ENCODE results near the gene MZT2A. TPM values are rescaled to one million over a fixed set of nuclear protein-coding genes. Genes with fewer than 3 reads are reported as not detected.
"Not testable (repeated sequence)": the region's sequence is repeated elsewhere in the genome, so short reads cannot be mapped to it uniquely, and the experiment has no call there.

Gene MZT2A
- total and polyA plus RNA-seq, 3 experiments from 2014 or later: 92.6 to 142 (median 141) TPM

DNA sequence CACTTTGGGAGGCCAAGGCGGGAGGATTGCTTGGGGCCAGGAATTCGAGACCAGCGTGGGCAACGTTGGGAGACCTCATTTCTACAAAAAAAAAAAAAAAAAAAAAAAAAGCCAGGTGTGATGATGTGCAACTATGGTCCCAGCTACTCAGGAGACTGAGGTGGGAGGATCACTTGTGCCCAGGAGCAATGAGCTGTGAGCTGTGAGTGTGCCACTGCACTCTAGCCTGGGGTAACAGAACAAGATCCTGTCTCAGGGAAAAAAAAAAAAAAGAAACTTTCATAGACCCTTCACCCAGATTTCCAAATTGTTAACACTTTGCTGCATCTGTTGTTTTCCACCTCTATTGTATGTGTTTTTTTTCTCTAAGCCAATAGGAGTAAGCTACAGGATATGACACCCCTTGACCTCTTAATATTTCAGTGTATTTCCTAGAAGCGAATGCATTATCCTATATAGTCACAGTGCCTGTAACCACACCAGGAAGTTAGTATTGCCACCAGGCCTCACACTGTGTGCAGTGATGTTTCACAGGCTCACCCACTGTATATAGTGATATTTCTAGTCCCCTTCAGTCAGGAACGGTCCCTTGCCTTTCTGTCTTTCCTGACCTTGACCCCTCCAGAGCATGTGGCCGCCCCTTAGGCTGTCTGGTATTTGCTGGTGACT lies 12.0 kb upstream of the MZT2A start:
- H3K4me3 ChIP-seq (ENCODE audit: low read length); POLR2A ChIA-PET; H3K9me3 Mint-ChIP-seq; H3K4me1 Mint-ChIP-seq; H3K4me3 Mint-ChIP-seq; H3K27me3 ChIP-seq (ENCODE audit: insufficient read depth, low read length, poor library complexity, severe bottlenecking); H3K4me1 ChIP-seq (ENCODE audit: insufficient read depth, low read length); H3K27ac ChIP-seq (ENCODE audit: low read depth, low read length); DNase-seq; H3K27me3 Mint-ChIP-seq; H3K9me3 ChIP-seq (ENCODE audit: low read length): not testable (repeated sequence)
- Mint-ChIP-seq H3K27ac (peak overlapping the region in 3 of 8 donors; percentile 49 to 66 (median 63)), H3K36me3 (peaks cover 0 to 87% (median 19%) of the 10 kb centered on the region in 3 donors)
- H3K36me3 ChIP-seq (ENCODE audit: insufficient read depth, low read length): peaks cover 11% of the 10 kb centered on the region
- CTCF ChIA-PET: interaction anchor here (2.1 kb wide), 1 partner anchor 11 kb away, joined by 18 read pairs; the partner anchor contains the start of gene MZT2A

GRCh38 chr2:131503587-131503986 lies 11.4 kb upstream of the MZT2A start:
- H3K36me3 Mint-ChIP-seq: peaks cover 0 to 89% (median 19%) of the 10 kb centered on the region in 3 donors
- CTCF ChIA-PET: interaction anchor here (2.1 kb wide), 1 partner anchor 10 kb away, joined by 18 read pairs; the partner anchor contains the start of gene MZT2A
- H3K4me3 ChIP-seq (ENCODE audit: low read length); POLR2A ChIA-PET; H3K27me3 ChIP-seq (ENCODE audit: insufficient read depth, low read length, poor library complexity, severe bottlenecking); H3K27ac ChIP-seq (ENCODE audit: low read depth, low read length); H3K27me3 Mint-ChIP-seq; H3K9me3 Mint-ChIP-seq; H3K36me3 ChIP-seq (ENCODE audit: insufficient read depth, low read length); H3K4me1 ChIP-seq (ENCODE audit: insufficient read depth, low read length); H3K9me3 ChIP-seq (ENCODE audit: low read length); H3K4me1 Mint-ChIP-seq; DNase-seq; H3K27ac Mint-ChIP-seq; H3K4me3 Mint-ChIP-seq: not testable (repeated sequence)

DNA sequence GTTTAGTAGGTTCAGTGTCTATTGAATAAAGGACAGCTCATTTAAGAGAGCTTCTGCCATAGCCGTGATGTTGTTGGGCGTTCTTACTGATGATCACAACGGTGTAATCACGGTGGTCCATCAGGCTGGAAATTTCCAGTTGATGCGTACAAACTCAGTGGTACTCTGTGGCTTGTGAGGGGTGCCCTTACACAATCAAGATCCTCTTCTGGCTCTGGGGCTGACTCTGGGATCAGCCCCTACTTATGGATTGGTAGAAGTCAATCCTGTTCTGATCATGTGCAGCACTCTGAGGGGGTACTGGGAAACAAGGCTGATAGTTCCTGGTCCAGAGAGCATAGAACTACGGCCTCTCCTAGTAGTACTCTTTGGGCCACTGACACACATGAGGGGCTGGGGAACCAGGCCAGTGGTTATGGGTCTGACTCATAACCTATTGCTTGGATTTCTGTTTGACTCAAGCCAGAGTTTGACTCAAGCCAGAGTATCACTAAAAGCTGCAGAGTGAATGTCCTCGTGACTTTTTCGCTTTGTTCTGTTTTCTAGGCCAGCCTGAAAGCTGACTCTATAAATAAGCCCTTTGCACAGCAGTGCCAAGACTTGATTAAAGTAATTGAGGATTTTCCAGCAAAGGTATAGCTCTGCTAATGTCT lies 6.2 kb upstream of the MZT2A start:
- DNase-seq; POLR2A ChIA-PET; H3K27me3 ChIP-seq (ENCODE audit: insufficient read depth, low read length, poor library complexity, severe bottlenecking); H3K9me3 Mint-ChIP-seq; H3K4me3 ChIP-seq (ENCODE audit: low read length); H3K27me3 Mint-ChIP-seq; H3K9me3 ChIP-seq (ENCODE audit: low read length); H3K36me3 ChIP-seq (ENCODE audit: insufficient read depth, low read length); H3K4me1 ChIP-seq (ENCODE audit: insufficient read depth, low read length); CTCF ChIA-PET; H3K27ac Mint-ChIP-seq; H3K27ac ChIP-seq (ENCODE audit: low read depth, low read length): not testable (repeated sequence)
- Mint-ChIP-seq H3K4me3 (peak overlapping the region in 1 of 7 donors; percentile 4), H3K36me3 (peaks cover 0 to 62% (median 2%) of the 10 kb centered on the region in 3 donors), H3K4me1 (peaks cover 17 to 34% (median 28%) of the 10 kb centered on the region in 3 donors)

DNA sequence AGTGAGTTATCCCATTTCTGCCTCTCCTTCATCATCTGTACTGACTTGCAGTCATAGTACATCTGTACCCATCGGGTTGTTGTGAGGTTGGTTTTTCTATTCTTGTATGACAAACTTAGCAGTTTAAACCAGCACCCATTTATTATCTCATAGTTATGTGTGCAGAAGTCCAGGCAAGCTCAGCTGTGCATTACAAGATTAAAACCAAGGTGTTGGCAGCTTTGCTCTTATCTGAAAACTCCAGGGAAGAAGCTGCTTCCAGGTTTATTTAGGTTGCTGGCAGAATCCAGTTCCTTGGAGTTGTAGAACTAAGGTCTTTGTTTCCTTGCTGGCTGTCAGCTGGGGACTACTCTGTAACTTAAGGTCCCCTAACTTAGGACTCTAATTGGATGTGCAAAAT lies 3.3 kb upstream of the MZT2A start:
- POLR2A ChIA-PET; CTCF ChIA-PET; H3K27me3 ChIP-seq (ENCODE audit: insufficient read depth, low read length, poor library complexity, severe bottlenecking); H3K9me3 Mint-ChIP-seq; H3K4me3 ChIP-seq (ENCODE audit: low read length); H3K36me3 ChIP-seq (ENCODE audit: insufficient read depth, low read length); H3K9me3 ChIP-seq (ENCODE audit: low read length); H3K27ac ChIP-seq (ENCODE audit: low read depth, low read length); DNase-seq; H3K27me3 Mint-ChIP-seq: not testable (repeated sequence)
- Mint-ChIP-seq H3K4me1 (peaks cover 26 to 48% (median 41%) of the 10 kb centered on the region in 3 donors), H3K4me3 (peak overlapping the region; percentile 3 to 87 (median 52)), H3K27ac (peak overlapping the region in 6 of 8 donors; percentile 23 to 99 (median 50)), H3K36me3 (peaks cover 0 to 49% (median 0%) of the 10 kb centered on the region in 3 donors)
- peaks cover 17% of the 10 kb centered on the region for H3K4me1 ChIP-seq (ENCODE audit: insufficient read depth, low read length)

DNA sequence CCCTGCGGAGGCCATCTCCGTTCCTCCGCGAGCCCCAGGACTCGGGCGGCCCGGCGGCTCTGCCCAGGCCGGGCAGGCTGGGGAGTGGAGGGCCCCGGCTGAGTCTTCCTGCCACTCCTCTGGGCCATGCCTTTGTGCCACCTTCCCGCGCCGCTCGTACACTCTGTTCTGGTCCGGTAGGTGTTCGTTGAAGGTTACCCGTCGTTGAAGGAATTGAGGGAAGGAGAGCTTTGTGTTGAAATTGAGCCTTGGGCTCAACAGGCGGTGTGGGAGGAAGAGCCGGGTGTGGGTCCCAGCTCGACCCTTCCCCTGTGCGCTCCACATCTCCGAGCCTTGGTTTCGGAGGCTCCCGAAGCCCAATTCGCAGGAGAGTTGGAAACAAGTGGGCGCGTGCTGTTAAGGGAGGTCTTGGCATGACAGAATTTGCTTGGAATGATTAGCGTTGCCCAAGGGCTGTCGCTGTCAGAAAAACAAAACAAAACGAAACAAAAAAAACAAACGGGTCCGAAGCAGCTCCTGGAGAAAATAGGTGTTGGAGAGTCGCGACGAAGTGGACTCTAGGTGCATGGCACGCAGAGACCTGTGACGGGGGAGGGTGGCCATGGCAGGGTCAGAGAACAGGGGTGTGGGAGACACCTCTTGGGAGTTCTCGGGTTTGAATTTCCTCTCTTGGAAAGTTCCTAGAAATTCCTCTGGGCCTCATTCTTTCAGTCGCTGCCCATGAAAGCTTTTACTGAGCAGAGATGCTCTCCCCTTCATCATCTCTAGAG lies 1.2 kb upstream of the MZT2A start:
- H3K27me3 ChIP-seq (ENCODE audit: insufficient read depth, low read length, poor library complexity, severe bottlenecking): no peaks in the 10 kb centered on the region
- peak overlapping the region; percentile 95 to 99 (median 98) for H3K27ac Mint-ChIP-seq
- ChIA-PET POLR2A (interaction anchor here (1.1 to 1.2 kb wide), 2 partner anchors 400 to 1151 kb away, joined by 5 to 6 read pairs; partner anchors contain the start of genes FAM168B and IMP4), CTCF (interaction anchor here (0.8 to 3.1 kb wide), 16 partner anchors 9 to 1312 kb away, joined by 3 to 18 read pairs (median 4); partner anchors contain the start of genes IMP4, PLEKHB2 and SMPD4)
- H3K4me3 ChIP-seq (ENCODE audit: low read length): peak overlapping the region; percentile 86
- peak overlapping the region; percentile 97 for H3K27ac ChIP-seq (ENCODE audit: low read depth, low read length)
- peak overlapping the region; percentile 93 to 99 (median 94) for H3K4me3 Mint-ChIP-seq
- H3K4me1 Mint-ChIP-seq: peaks cover 33 to 63% (median 46%) of the 10 kb centered on the region in 3 donors
- H3K4me1 ChIP-seq (ENCODE audit: insufficient read depth, low read length): peaks cover 26% of the 10 kb centered on the region
- no peak for DNase-seq
- H3K9me3 ChIP-seq (ENCODE audit: low read length): no peaks in the 10 kb centered on the region
- H3K36me3 Mint-ChIP-seq: peaks cover 0 to 30% (median 0%) of the 10 kb centered on the region in 3 donors
- no peaks in the 10 kb centered on the region for H3K9me3 Mint-ChIP-seq
- no peaks in the 10 kb centered on the region for H3K36me3 ChIP-seq (ENCODE audit: insufficient read depth, low read length)
- peaks cover 0 to 2% of the 10 kb centered on the region in 2 donors for H3K27me3 Mint-ChIP-seq

DNA sequence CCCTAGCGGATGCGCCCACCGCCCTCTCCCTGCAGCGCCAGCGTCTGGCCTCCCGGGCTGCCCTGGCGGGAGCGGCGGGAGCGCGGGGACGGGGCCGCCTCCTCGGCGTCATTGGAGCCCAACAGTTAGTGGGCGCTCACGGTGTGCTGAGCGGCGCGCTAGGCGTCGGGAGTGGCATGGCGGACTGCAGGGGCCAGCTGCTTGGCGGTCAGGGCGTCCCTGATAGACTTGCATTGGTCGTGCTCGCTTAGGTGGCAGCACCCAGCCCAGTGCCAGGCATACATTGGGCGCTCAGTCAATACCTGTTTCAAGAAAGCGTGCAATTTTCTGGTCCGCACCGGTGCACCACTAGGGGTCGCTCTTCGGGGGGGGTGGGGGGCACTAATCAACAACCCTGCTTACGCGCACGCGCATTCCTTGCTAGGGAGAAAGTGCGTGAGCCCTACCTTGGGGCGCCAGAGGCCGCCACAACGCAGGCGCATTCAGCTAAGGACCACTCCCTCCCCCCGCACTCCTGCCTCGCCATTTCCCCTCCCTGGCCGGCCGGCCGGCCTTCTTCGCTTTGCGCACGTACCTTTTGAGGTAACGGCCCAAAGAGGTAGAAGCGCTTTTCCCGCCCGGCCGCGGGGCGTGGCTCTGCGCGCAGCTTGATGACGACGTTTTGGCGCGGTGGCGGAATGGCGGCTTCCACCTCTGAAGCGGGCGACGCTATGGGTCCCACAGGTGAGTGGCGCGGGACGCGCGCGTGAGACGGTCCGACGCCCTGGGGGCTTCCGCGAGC lies 411 bp upstream of the MZT2A start:
- Mint-ChIP-seq H3K4me1 (peaks cover 30 to 64% (median 40%) of the 10 kb centered on the region in 3 donors), H3K27me3 (peaks cover 0 to 2% of the 10 kb centered on the region in 2 donors), H3K36me3 (peaks cover 0 to 24% (median 0%) of the 10 kb centered on the region in 3 donors), H3K9me3 (no peaks in the 10 kb centered on the region), H3K27ac (peak overlapping the region; percentile 95 to 99 (median 98)), H3K4me3 (peak overlapping the region; percentile 93 to 99 (median 94))
- no peaks in the 10 kb centered on the region for H3K27me3 ChIP-seq (ENCODE audit: insufficient read depth, low read length, poor library complexity, severe bottlenecking)
- peak overlapping the region; percentile 97 for H3K27ac ChIP-seq (ENCODE audit: low read depth, low read length)
- H3K9me3 ChIP-seq (ENCODE audit: low read length): no peaks in the 10 kb centered on the region
- peak overlapping the region; percentile 86 for H3K4me3 ChIP-seq (ENCODE audit: low read length)
- CTCF ChIA-PET: interaction anchor here (0.8 to 3.1 kb wide), 18 partner anchors 8 to 1311 kb away, joined by 3 to 18 read pairs (median 4); partner anchors contain the start of genes IMP4, PLEKHB2 and SMPD4
- peak; percentile 88 to 95 (median 93) for DNase-seq
- H3K36me3 ChIP-seq (ENCODE audit: insufficient read depth, low read length): no peaks in the 10 kb centered on the region
- peaks cover 26% of the 10 kb centered on the region for H3K4me1 ChIP-seq (ENCODE audit: insufficient read depth, low read length)
- POLR2A ChIA-PET: interaction anchor here (0.7 to 1.1 kb wide), 2 partner anchors 1150 to 1311 kb away, joined by 4 to 6 read pairs; partner anchors contain the start of genes IMP4 and SMPD4

- DNase-seq; H3K27me3 Mint-ChIP-seq; POLR2A ChIA-PET; H3K36me3 ChIP-seq (ENCODE audit: insufficient read depth, low read length); H3K9me3 ChIP-seq (ENCODE audit: low read length); H3K27me3 ChIP-seq (ENCODE audit: insufficient read depth, low read length, poor library complexity, severe bottlenecking); H3K9me3 Mint-ChIP-seq: not testable (repeated sequence)
- Histone ChIP-seq H3K4me3 (ENCODE audit: low read length) (peak overlapping the region; percentile 63), H3K4me1 (ENCODE audit: insufficient read depth, low read length) (peaks cover 26% of the 10 kb centered on the region), H3K27ac (ENCODE audit: low read depth, low read length) (peak overlapping the region; percentile 69)
- H3K4me3 Mint-ChIP-seq: peak overlapping the region; percentile 83 to 97 (median 87)
- H3K36me3 Mint-ChIP-seq: peaks cover 0 to 20% (median 0%) of the 10 kb centered on the region in 3 donors
- CTCF ChIA-PET: interaction anchor here (1.5 to 3.1 kb wide), 3 partner anchors 12 to 78 kb away, joined by 4 to 18 read pairs (median 7); no protein-coding TSS in a partner anchor
- H3K27ac Mint-ChIP-seq: peak overlapping the region; percentile 80 to 99 (median 91)
- peaks cover 30 to 56% (median 36%) of the 10 kb centered on the region in 3 donors for H3K4me1 Mint-ChIP-seq
Observed at GRCh38 chr2:131491469-131491836, 744 bp downstream of the MZT2A start.
